SK-N-MC (cell line): ENCODE measurements around the gene USP14.

Experiments used
- FOXP2 ChIP-seq: optimal IDR thresholded peaks from 2 replicates; pipeline ENCODE3; 2011; ENCODE audit warnings: mild to moderate bottlenecking, moderate library complexity; ENCODE audit not compliant: insufficient read depth; ENCODE audit errors: extremely low read length, control extremely low read depth
- POLR2AphosphoS5 ChIP-seq: IDR thresholded peaks from 2 replicates; pipeline ENCODE4 v1.6.1; 2012; ENCODE audit warnings: mild to moderate bottlenecking, low read depth, low read length, borderline replicate concordance

- TF ChIP-seq POLR2AphosphoS5 (no peak), FOXP2 (no peak)
These were observed 23.4 kb downstream of the USP14 start for GRCh38 chr18:181711-182110.
